HL-60 (cell line): Measurements from ENCODE around the gene ANLN.

Experiments
- CTCF ChIP-seq: IDR thresholded peaks from one replicate; pipeline ENCODE4 v1.5.1; 2011; ENCODE audit warnings: low read length, control low read depth, inconsistent platforms; ENCODE audit not compliant: insufficient read depth
- POLR2AphosphoS5 ChIP-seq: IDR thresholded peaks from 2 replicates; pipeline ENCODE4 v1.6.1; 2012; ENCODE audit warnings: low read depth

GRCh38 chr7:36473454-36474282 is 84.0 kb downstream of the ANLN start:
- peak; percentile 32 for TF ChIP-seq CTCF
- no peak for TF ChIP-seq POLR2AphosphoS5
